Fibroblast of skin of left biceps (primary cell): ENCODE data around the gene GCC1.
"Not testable (repeated sequence)": the region's sequence is repeated elsewhere in the genome, so short reads cannot be mapped to it uniquely, and the experiment has no call there.

ENCODE experiments used
- DNase-seq, 2 experiments: peaks; one replicate each; pipeline ENCODE4 v3.0.0-alpha.2; 2013; ENCODE audit warnings: low read depth in 2 of 2

Gene GCC1

DNA sequence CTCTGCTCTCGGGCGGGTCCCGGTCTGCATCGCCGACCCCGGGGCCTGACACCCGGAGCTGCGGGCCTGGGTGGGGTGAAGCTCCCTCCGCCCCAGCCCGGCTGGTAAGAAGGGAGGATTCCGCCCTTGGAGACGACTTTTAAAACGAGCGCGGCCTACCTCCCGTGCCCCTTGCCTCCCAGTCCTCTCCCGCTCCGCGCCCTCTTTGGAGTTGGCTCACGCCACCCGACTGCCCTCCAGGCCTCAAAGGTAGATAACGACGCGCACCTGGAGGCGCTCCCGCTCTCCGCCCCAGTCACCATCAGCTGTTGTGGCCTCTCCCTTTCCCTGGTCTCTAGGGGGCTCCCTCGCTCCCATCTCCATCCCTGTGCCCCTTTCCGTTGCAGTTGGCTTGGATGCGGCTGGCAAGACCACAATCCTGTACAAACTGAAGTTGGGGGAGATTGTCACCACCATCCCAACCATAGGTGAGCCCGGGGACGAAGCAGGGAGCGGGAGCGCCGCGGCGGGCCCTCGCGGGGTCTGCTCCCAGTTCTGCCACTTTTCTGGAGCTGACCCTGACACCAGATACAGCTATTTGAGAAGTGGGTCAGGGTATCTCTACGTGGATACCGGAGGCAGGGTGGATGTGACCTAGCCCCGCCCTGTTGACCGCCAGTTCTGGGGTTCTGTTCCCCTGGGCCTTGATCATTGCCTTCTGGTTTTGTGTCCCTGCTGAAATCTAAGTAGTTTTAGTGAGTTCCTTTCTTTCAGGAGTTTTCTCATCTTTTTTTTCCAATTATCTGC is 3.5 kb upstream of the GCC1 start:
- DNase-seq, result peak in 1 of 2 experiments; percentile 12

DNA sequence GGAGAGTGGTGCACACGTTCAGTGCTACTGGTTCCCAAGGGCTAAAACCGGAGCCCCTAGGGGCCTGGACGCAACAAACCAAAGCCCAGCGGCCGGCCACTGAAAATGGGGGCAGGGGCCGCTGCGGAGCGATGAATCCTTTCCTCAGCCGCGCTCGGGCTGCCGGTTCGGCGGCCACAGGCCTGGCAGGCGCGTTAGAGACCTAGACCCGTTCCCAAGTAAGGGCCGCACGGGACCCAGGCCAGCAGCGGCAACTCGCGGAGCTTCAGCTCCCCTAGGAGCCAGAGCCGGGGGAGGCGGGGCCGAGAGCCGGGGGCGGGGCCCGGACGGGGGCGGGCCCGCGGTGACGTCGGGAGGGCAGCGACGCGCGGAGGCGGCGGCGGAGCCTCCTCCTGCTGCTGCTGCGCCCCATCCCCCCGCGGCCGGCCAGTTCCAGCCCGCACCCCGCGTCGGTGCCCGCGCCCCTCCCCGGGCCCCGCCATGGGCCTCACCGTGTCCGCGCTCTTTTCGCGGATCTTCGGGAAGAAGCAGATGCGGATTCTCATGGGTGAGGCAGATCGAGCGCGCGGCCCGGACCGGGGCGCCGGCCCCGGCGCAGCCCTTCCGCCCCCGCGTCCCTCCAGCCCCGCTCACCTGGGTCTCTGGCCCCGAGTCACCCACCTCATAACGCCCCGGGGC is 2.8 kb upstream of the GCC1 start, which contains the start of gene ARF5:
Gene ARF5 (plus strand): TSS at position 393 of the 678 bp plus-strand sequence. CDS start 88 bp downstream, at position 481.
- peak; percentile 52 to 59 for DNase-seq

GRCh38 chr7:127587663-127588018 is 2.2 kb upstream of the GCC1 start:
- no peak for DNase-seq

DNA sequence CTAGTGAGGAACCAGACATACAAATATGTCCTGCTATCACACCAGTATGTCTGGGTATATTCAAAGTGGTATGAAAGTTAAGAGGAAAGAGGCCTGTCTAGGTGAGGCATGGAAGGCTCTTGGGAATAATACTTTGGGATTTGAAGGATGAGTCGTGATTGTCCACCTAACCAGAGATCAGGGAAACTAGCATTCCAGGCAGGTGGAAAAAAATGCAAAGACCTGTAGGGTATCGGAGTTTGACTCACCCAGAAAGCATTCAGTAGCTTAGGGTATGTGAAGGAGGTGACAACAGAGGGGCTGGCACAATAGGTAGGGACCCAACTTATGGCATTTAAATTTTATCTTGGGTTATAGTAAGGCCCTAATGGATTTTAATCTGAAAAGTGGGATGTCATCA is 950 bp upstream of the GCC1 start:
- no peak for DNase-seq

DNA sequence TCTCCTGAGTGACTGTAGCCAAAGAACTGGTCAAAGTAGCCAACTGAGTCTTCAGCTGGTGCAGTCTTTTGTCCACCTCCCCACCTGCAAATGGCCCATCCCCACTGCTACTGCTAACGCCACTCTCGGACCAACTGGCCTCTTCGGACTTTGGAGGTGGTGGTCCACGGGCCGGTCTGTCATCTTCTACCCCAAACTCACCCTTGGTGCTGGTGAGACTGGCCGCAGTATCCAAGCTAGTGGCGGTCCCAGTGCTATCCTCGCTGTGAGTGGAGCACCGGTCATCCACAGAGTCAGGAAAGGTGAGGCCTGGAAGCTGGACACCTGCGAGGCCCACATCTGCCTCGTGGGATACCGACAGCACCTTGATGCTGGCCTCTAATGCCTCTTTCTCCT is 750 bp downstream of the GCC1 start:
- DNase-seq, result no peak

DNA sequence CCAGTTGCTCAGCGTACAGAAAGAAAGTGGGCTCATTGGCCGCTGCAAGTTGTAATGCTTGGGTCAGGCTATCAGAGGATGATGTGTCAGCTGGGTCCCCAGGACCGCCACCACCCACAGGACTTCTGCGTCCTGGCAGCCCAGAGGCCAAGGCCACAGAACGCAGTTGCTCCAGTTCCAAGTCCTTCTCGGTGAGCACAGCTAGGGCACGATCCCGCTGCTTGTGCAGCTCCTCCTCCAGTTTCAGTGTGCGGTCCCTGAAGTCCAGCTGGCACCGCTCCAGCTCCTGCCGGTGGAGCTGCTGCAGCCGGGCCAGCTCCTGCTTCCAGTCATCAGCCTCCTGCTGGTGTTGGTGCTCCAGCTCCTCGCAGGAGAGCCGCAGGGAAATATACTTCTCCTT is 3.0 kb downstream of the GCC1 start:
- no peak for DNase-seq

DNA sequence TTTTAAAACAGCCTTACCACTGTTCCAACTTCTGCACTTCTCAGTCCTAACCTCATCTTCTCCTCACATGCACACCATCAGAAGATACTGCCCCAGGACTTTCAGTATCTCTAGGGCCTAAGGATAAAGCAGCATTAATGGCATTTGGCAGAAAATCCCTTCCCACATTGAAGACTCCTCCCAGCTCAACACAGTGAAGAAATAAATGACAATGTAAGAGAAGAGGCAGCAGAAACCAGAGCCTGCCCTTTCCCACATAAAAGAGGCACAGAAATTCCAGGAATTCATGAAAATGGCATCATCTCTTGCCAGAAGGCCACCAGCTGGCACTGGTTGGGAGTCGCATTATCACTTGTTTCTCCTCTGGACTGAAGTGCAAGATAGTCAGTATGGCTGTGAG is 3.7 kb downstream of the GCC1 start:
- DNase-seq, result no peak

DNA sequence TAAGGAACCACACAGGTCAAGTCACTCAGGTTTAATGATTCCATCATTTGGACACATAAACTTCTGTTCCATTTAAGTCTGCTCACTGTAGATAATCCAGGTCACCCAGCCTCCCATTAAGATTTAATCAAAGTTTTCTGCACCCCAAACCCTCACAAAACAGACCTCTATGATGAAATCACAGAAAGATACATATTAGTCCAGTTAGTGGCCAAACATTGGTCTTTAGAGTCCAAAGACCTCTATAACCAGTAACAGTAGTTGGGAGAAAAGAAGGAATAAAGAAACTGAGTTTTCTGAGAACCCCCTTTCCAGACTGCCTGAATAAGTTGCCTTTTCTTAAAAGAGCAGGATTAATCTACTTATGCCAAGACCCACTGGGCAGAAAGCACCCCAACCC is 4.8 kb downstream of the GCC1 start:
- no peak for DNase-seq

DNA sequence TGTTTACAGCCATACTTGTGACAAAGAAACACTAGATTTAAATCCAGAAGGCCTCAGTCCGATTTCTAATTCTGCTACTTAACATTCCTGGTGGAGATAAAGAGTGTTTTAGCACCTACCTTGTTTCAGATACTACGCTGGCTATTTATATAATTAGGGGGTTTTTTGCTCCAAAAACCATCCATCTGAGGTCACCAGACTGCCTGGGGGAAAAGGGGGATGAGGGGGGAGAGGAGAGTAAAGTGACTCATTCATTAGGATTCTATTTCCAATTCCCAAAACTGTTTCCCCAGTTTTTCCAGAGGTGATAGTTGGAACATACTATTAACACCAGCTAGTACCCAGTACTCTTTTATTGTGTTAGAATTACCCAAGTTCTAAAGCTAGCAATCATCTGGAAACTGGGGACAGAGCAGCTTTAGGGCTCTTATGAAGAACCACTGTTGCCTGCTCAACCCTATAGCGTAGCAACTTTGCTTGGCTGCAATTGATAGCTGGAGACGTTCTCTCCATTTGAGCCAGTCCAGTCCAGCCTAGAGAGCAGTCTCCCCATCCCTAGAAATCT is 6.6 kb downstream of the GCC1 start:
- no peak for DNase-seq

GRCh38 chr7:127578036-127578684 is 7.2 kb downstream of the GCC1 start:
- DNase-seq, result no peak

- DNase-seq, result no peak
Observed at GRCh38 chr7:127571741-127572505, 13.5 kb downstream of the GCC1 start.

- DNase-seq, result not testable (repeated sequence)
Observed at GRCh38 chr7:127568034-127568433, 17.4 kb downstream of the GCC1 start.

DNA sequence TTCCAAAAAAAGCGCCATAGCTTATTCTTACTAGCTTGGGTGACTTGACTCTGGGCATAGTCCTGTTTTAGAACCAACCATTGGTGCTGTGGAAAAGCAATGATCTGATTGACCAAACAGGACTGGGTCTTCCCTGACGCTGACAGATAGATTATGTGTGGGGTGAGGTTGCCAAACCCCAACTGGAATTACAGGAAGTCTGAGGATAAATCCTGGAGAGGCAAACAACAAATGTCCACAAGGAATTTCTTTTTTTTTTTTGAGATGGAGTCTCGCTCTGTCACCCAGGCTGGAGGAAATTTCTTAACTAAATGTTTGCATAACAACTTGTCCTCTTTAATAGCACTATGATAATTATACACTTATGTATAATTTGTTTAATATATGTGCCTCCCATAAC is 19.2 kb downstream of the GCC1 start:
- DNase-seq, result no peak

GRCh38 chr7:127557803-127558202 is 27.6 kb downstream of the GCC1 start:
- no peak for DNase-seq

- DNase-seq, result no peak
Observed at GRCh38 chr7:127556404-127556803, 29.0 kb downstream of the GCC1 start.

GRCh38 chr7:127551941-127552340 is 33.5 kb downstream of the GCC1 start:
- DNase-seq, result no peak

- no peak for DNase-seq
Observed at GRCh38 chr7:127550247-127550646, 35.1 kb downstream of the GCC1 start.

GRCh38 chr7:127546313-127546712 is 39.1 kb downstream of the GCC1 start:
- DNase-seq, result no peak

GRCh38 chr7:127541548-127541947 is 43.8 kb downstream of the GCC1 start:
- no peak for DNase-seq

GRCh38 chr7:127540461-127540860 is 44.9 kb downstream of the GCC1 start:
- DNase-seq, result not testable (repeated sequence)

DNA sequence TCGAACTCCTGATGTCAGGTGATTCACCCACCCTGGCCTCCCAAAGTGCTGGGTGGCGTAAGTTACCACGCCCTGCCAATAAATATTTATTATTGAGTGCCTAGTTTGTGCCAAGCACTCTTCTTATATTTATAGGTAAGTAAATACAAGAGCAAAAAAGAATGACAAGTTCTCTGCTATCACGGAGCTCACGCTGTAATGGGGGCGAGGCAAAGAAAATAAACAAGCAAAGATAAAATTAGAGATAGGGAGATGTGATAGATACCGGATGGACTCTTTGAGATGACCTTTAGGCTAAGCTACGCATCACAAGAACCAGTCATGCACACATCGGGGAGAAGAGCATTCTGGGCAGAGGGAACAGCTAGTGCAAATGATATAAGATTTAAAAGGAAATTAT is 46.3 kb downstream of the GCC1 start:
- DNase-seq, result no peak

GRCh38 chr7:127536741-127537140 is 48.7 kb downstream of the GCC1 start:
- DNase-seq, result no peak
